ENCODE data around the gene SLC15A2.

Gene SLC15A2

DNA sequence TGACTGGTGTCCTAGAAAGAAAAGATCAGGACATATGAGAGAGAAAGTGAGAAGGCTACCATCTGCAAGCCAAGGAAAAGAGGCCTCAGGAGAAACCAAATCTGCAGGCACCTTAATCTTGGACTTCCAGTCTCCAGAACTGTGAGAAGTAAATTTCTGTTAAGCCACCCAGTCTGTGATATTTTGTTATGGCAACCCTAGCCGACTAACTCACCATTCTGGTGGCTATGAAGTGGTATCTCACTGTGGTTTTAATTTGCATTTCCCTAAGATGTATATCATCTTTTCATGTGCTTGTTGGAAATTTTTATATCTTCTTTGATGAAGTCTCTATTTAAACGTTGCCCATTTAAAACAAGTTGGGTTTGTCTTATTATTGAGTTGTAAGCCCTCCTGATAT, 87.3 kb downstream of the SLC15A2 start:
- no peak for DNase-seq

DNA sequence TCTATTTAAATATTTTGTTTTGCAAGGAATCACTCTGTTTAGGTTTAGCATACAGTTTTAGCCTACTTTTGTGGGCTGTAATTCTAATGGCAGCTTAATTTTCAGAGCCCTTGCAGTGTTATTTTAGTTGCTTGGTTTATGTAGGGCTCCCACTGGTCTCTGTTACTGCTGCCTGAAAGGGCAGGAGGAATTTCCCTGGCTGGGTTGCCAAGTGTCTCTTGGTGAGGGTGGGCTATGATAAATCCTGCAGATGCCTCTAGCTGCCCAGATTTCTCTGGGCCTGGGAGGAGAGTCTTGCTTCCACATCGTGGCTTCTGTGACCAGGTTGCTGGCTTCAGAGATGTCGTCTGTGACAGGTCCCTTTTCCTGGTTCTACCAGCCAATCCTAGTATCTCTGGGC, 91.6 kb downstream of the SLC15A2 start:
- DNase-seq: no peak

DNA sequence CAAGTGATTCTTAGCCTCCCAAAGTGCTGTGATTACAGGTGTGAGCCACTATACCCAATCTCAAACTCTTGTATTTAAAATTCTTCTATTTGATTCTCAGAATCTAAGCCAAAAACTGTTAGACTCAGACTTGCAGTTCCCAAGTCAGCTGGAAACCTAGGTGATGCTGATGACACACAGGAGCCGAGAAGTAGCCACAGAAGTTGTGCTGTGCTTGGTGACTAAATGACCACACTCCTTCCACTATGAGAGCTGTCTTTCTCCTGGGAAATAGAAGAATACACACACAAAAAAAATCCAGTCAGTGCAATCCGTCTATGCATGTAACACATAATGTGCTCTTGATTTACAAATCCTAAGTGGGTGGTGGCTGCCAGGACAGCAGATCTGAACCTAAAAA, 93.9 kb downstream of the SLC15A2 start:
- no peak for DNase-seq

DNA sequence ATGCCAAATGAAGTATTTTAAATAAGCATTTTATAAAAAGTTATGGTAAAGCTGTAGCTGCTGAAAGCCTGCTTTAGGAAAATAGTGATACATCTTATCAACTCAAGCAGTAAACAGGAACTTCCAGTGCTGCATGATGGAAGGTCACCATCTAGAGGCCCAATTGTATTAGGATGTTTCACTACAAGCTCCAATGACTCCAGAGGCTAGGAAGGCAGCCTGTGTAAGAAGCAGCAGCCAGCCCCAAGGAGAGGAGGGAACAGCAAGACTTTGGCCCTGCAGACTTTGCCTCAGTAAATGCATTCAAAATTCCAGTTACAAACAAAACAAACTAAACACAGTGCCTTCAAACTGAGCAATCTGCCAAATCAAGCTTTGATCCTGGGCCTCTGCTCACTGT, 95.7 kb downstream of the SLC15A2 start:
- no peak for DNase-seq

DNA sequence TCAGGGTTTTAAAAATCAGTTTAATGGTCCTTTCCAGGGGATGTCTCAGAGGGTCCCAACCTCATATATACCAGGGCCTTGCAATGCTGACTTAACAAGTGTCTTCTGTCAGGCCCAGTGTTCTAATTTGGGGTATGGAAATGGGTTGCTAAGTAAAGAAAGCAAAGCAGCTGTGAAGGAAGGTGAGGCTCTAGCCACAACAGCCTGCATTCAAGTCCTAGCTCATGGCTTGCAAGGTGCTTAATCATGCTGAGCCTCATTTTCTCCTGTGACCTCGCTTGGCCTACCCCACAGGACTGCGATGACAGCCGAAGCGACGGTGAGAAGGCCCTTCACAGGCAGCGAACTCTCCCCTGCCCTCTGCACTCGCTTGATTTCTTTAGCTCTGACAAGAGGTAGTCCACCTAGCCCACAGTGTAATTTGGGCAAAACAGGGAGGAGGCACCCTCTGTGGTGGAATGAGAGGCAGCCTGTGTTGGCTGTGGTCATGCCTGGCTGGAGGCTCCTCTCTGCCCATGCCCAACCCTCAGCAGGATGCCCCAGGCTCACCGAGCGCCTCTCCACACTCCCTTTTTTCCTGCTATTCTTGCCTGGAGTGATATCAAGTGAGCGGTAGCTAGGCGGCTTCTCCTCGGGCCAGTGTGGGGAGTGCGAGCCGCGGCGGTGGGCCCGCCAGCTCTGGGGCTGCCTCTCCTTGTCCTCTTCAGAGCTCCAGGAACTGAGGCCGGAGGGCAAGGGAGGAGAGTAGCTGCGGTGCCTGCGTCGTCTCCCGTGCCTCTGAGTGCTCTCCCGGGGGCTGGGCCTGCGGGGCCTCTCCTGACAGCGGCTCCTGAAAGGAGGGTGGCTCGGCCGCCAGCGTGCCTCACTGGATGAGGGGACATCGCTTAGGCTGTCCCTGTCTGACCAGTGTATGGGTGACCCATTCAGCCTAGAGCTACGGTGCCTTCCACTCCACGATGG, 98.7 kb downstream of the SLC15A2 start:
- DNase-seq: no peak

All from right kidney (tissue), 1 donor.